ENCODE results near the gene RARG. TPM values are rescaled to one million over a fixed set of nuclear protein-coding genes. Genes with fewer than 3 reads are reported as not detected.

The RARG gene
- polyA plus RNA-seq, 3 donors, result 1.8 to 14.6 (median 2.3) TPM

DNA sequence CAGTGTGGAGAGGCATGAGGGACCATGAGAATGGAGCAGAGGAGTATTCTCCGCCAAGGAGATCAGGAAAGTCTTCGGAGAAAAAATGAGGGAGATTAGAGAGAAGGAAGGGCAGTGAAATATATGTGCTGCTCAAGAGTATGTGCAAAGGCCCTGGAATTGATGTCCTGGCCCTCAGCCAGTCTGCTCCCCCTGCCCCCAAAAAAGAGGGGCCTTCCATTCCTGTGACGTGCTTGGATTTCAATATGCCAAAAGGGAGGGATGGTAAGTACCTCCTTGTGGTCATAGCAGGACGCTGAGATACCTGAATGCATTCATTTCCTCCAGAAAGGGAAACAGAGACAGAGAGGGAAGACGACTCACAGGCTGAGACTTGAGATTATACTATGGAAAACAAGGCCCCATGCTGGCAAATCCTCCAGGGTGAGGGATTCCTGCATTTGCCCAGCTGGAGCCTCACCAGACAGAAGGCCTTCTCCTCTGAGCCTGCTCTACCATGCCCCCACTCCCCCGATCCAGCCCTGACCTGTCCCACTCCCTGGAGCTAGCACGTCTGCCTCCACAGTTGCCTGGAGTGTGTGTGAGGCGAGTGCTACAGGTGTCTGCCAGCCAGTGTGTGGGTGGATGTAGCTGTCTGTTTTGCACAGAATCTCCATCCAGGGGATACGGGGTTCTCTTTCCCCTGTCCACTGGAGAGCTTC lies 3.9 kb upstream of the RARG start:
- no peak overlapping the region for H2AFZ ChIP-seq (ENCODE audit: insufficient read depth, low read depth, low read length, poor library complexity, severe bottlenecking)
- WGBS (ENCODE audit: insufficient coverage), result 83% methylated on average over 3 of the region's 9 CpGs
- H3K27me3 ChIP-seq (ENCODE audit: control insufficient read depth in 2 of 2, insufficient read depth in 2 of 2, low read length in 2 of 2), result peaks cover 10 to 53% of the 10 kb centered on the region in 2 donors
- H3K4me1 ChIP-seq (ENCODE audit: control insufficient read depth in 1 of 2, insufficient read depth in 2 of 2, low read length in 2 of 2), result peaks cover 21 to 24% of the 10 kb centered on the region in 2 donors
- peaks cover 38 to 55% (median 52%) of the 10 kb centered on the region in 3 donors for H3K27me3 Mint-ChIP-seq (ENCODE audit: low read depth in 3 of 3)
- intact Hi-C loops (cut with micrococcal nuclease), result no loop called here
- H3K27ac Mint-ChIP-seq, result no peak overlapping the region
- H3K79me2 ChIP-seq (ENCODE audit: insufficient read depth, low read length), result no peaks in the 10 kb centered on the region
- H3K27ac ChIP-seq (ENCODE audit: low read depth in 1 of 2, low read length in 2 of 2), result no peak overlapping the region
- no peak overlapping the region for H3K4me2 ChIP-seq (replicated peaks; ENCODE audit: extremely low read depth, low read length, poor library complexity, severe bottlenecking)
- H3K36me3 Mint-ChIP-seq, result peaks cover 3 to 6% of the 10 kb centered on the region in 2 donors
- peaks cover 26% of the 10 kb centered on the region for H3K4me1 Mint-ChIP-seq
- H3K36me3 ChIP-seq (replicated peaks in 1 of 2; ENCODE audit: control insufficient read depth in 1 of 2, insufficient read depth in 2 of 2, low read length in 2 of 2), result no peaks in the 10 kb centered on the region
- H4K20me1 ChIP-seq (ENCODE audit: insufficient read depth, low read length), result no peaks in the 10 kb centered on the region
- no peak overlapping the region for H3K4me3 Mint-ChIP-seq
- H3K9ac ChIP-seq (ENCODE audit: insufficient read depth, low read length, poor library complexity, severe bottlenecking), result no peak overlapping the region
- TF ChIP-seq, protein P1, sequence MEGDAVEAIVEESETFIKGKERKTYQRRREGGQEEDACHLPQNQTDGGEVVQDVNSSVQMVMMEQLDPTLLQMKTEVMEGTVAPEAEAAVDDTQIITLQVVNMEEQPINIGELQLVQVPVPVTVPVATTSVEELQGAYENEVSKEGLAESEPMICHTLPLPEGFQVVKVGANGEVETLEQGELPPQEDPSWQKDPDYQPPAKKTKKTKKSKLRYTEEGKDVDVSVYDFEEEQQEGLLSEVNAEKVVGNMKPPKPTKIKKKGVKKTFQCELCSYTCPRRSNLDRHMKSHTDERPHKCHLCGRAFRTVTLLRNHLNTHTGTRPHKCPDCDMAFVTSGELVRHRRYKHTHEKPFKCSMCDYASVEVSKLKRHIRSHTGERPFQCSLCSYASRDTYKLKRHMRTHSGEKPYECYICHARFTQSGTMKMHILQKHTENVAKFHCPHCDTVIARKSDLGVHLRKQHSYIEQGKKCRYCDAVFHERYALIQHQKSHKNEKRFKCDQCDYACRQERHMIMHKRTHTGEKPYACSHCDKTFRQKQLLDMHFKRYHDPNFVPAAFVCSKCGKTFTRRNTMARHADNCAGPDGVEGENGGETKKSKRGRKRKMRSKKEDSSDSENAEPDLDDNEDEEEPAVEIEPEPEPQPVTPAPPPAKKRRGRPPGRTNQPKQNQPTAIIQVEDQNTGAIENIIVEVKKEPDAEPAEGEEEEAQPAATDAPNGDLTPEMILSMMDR (IDR thresholded peaks at IDR 0.05), result no peak
- H3K4me3 ChIP-seq (replicated peaks in 1 of 3; ENCODE audit: low read depth in 2 of 3, low read length in 3 of 3), result no peak overlapping the region
- H3K9me3 ChIP-seq (replicated peaks in 1 of 2; ENCODE audit: control insufficient read depth in 1 of 2, insufficient read depth in 1 of 2, low read length in 2 of 2), result no peaks in the 10 kb centered on the region
- peaks cover 0 to 4% (median 0%) of the 10 kb centered on the region in 7 donors for H3K9me3 Mint-ChIP-seq
- DNase-seq, result no peak

DNA sequence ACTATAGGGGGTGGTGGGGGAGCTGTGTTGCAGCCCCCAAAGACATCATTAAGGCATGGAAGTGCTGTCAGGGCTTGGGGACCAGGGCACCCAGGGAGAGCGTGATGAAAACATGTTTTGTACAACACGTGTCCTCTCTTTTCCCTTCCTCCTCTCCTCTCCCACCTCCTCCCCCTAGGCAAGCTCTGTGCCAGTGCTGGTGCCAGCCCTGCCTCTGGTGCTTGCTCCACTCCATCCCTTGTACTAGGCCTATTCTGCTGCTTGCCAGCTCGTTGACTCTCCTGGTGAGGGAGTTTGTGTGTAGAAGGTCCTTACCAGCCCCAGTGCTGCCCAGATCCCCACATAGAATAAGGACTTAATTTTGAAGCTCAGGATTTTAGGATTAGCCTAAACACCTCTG lies 3.2 kb upstream of the RARG start:
- Histone ChIP-seq H2AFZ (ENCODE audit: insufficient read depth, low read depth, low read length, poor library complexity, severe bottlenecking) (no peak overlapping the region), H3K27me3 (ENCODE audit: control insufficient read depth in 2 of 2, insufficient read depth in 2 of 2, low read length in 2 of 2) (peaks cover 10 to 54% of the 10 kb centered on the region in 2 donors), H3K9me3 (replicated peaks in 1 of 2; ENCODE audit: control insufficient read depth in 1 of 2, insufficient read depth in 1 of 2, low read length in 2 of 2) (no peaks in the 10 kb centered on the region), H3K27ac (ENCODE audit: low read depth in 1 of 2, low read length in 2 of 2) (no peak overlapping the region), H3K4me2 (replicated peaks; ENCODE audit: extremely low read depth, low read length, poor library complexity, severe bottlenecking) (no peak overlapping the region), H3K9ac (ENCODE audit: insufficient read depth, low read length, poor library complexity, severe bottlenecking) (no peak overlapping the region), H3K36me3 (replicated peaks in 1 of 2; ENCODE audit: control insufficient read depth in 1 of 2, insufficient read depth in 2 of 2, low read length in 2 of 2) (no peaks in the 10 kb centered on the region), H3K79me2 (ENCODE audit: insufficient read depth, low read length) (no peaks in the 10 kb centered on the region), H3K4me1 (ENCODE audit: control insufficient read depth in 1 of 2, insufficient read depth in 2 of 2, low read length in 2 of 2) (peaks cover 18 to 21% of the 10 kb centered on the region in 2 donors), H4K20me1 (ENCODE audit: insufficient read depth, low read length) (no peaks in the 10 kb centered on the region), H3K4me3 (replicated peaks in 1 of 3; ENCODE audit: low read depth in 2 of 3, low read length in 3 of 3) (no peak overlapping the region)
- TF ChIP-seq, protein P1 (IDR thresholded peaks at IDR 0.05), result no peak
- Mint-ChIP-seq H3K4me3 (peak overlapping the region in 1 of 2 donors; percentile 55), H3K4me1 (peaks cover 22% of the 10 kb centered on the region), H3K27ac (no peak overlapping the region), H3K27me3 (ENCODE audit: low read depth in 3 of 3) (peaks cover 43 to 62% (median 56%) of the 10 kb centered on the region in 3 donors), H3K36me3 (peaks cover 3 to 6% of the 10 kb centered on the region in 2 donors), H3K9me3 (peaks cover 0 to 4% (median 0%) of the 10 kb centered on the region in 7 donors)
- WGBS (ENCODE audit: insufficient coverage), result 80% methylated on average over 1 of the region's 3 CpGs
- intact Hi-C loops (cut with micrococcal nuclease), result no loop called here
- no peak for DNase-seq

All from CD14-positive monocyte (primary cell).